ENCODE measurements around the gene KRTAP26-1.

DNA sequence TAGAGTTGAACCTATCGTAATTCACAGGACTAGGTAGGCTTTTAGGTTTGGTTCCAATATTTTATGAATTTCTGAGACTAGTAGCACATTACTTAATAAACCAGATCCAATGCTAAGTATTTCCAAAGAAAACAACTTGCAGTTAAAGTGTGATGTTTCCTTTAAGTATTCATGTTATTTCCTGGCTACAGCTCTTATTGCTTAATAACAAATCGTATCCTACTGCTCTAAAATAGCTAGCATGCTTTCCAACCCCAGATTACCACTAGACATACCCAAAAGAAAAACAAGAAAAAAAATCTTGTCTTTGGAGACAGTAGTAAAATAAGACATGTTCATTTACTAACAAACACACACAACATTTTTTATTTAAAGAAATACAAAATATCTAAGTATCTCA, 16.5 kb upstream of the KRTAP26-1 start:
- TF ChIP-seq POLR2AphosphoS5 (IDR thresholded peaks at IDR 0.05; ENCODE audit: insufficient read depth in 1 of 2, low read depth in 1 of 2) (no peak), POLR2A (IDR thresholded peaks at IDR 0.05) (no peak)
- TF ChIP-seq, protein P1, sequence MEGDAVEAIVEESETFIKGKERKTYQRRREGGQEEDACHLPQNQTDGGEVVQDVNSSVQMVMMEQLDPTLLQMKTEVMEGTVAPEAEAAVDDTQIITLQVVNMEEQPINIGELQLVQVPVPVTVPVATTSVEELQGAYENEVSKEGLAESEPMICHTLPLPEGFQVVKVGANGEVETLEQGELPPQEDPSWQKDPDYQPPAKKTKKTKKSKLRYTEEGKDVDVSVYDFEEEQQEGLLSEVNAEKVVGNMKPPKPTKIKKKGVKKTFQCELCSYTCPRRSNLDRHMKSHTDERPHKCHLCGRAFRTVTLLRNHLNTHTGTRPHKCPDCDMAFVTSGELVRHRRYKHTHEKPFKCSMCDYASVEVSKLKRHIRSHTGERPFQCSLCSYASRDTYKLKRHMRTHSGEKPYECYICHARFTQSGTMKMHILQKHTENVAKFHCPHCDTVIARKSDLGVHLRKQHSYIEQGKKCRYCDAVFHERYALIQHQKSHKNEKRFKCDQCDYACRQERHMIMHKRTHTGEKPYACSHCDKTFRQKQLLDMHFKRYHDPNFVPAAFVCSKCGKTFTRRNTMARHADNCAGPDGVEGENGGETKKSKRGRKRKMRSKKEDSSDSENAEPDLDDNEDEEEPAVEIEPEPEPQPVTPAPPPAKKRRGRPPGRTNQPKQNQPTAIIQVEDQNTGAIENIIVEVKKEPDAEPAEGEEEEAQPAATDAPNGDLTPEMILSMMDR (IDR thresholded peaks at IDR 0.05) = no peak
